HepG2 (cell line): ENCODE measurements around the gene TPPP2. TPM values are rescaled to one million over a fixed set of nuclear protein-coding genes. Genes with fewer than 3 reads are reported as not detected.

Experiments
- CSRNP1 ChIP-seq: sonication (generic); formaldehyde crosslinking; IDR thresholded peaks from 2 replicates; pipeline ENCODE4 v1.8.1; 2023; ENCODE audit warnings: mild to moderate bottlenecking, missing genetic modification reagents
- DR1 ChIP-seq: sonication (generic); formaldehyde crosslinking; IDR thresholded peaks from 2 replicates; pipeline ENCODE4 v1.8.0; 2021; ENCODE audit warnings: mild to moderate bottlenecking, missing genetic modification reagents, inconsistent platforms
- EHMT2 ChIP-seq: fragments of 200-600 bp; sonication (generic); IDR thresholded peaks from 2 replicates; pipeline ENCODE4 v1.7.0; 2017; ENCODE audit warnings: antibody characterized with exemption, low read depth, low read length, borderline replicate concordance
- FOXM1 ChIP-seq: sonication (generic); formaldehyde crosslinking; IDR thresholded peaks from 2 replicates; pipeline ENCODE4 v1.5.0; 2020; ENCODE audit warnings: missing genetic modification reagents
- HOMEZ ChIP-seq: IDR thresholded peaks from 2 replicates; pipeline ENCODE4 v1.6.1; 2016; ENCODE audit warnings: low read depth
- MYC ChIP-seq: sonication (generic); formaldehyde crosslinking; IDR thresholded peaks from 2 replicates; pipeline ENCODE4 v1.9.0; 2021; ENCODE audit warnings: missing genetic modification reagents, borderline replicate concordance
- MYPOP ChIP-seq: sonication (generic); formaldehyde crosslinking; IDR thresholded peaks from 2 replicates; pipeline ENCODE4 v1.8.1; 2023; ENCODE audit warnings: mild to moderate bottlenecking, moderate library complexity, missing genetic modification reagents
- NFE2 ChIP-seq: sonication (generic); formaldehyde crosslinking; IDR thresholded peaks from 2 replicates; pipeline ENCODE4 v1.4.0; 2020; ENCODE audit warnings: missing genetic modification reagents
- PHF5A ChIP-seq: IDR thresholded peaks from one replicate; pipeline ENCODE4 v1.6.1; 2018; ENCODE audit warnings: low read depth, missing genetic modification reagents; ENCODE audit not compliant: unreplicated experiment
- RFXAP ChIP-seq: sonication (generic); formaldehyde crosslinking; IDR thresholded peaks from 2 replicates; pipeline ENCODE4 v1.4.0; 2020; ENCODE audit warnings: missing genetic modification reagents, borderline replicate concordance
- SIX1 ChIP-seq: sonication (generic); formaldehyde crosslinking; IDR thresholded peaks from 2 replicates; pipeline ENCODE4 v1.4.0; 2020; ENCODE audit warnings: missing genetic modification reagents, borderline replicate concordance
- SMYD3 ChIP-seq: sonication (generic); formaldehyde crosslinking; IDR thresholded peaks from 2 replicates; pipeline ENCODE4 v1.8.1; 2023; ENCODE audit warnings: mild to moderate bottlenecking, missing genetic modification reagents
- ZBTB20 ChIP-seq: sonication (generic); formaldehyde crosslinking; IDR thresholded peaks from 2 replicates; pipeline ENCODE4 v1.8.1; 2023; ENCODE audit warnings: missing genetic modification reagents, low read depth, mild to moderate bottlenecking, borderline replicate concordance
- ZBTB25 ChIP-seq: IDR thresholded peaks from 2 replicates; pipeline ENCODE4 v1.6.1; 2018; ENCODE audit warnings: missing genetic modification reagents
- ZBTB46 ChIP-seq: sonication (generic); formaldehyde crosslinking; IDR thresholded peaks from 2 replicates; pipeline ENCODE4 v1.4.0; 2020; ENCODE audit warnings: mild to moderate bottlenecking, missing genetic modification reagents, borderline replicate concordance
- ZBTB7A ChIP-seq: sonication (generic); formaldehyde crosslinking; IDR thresholded peaks from 2 replicates; pipeline ENCODE4 v1.8.0; 2022; ENCODE audit warnings: mild to moderate bottlenecking, missing genetic modification reagents
- ZNF414 ChIP-seq: sonication (generic); formaldehyde crosslinking; IDR thresholded peaks from 2 replicates; pipeline ENCODE4 v1.5.0; 2020; ENCODE audit warnings: missing genetic modification reagents
- ZNF530 ChIP-seq: sonication (generic); formaldehyde crosslinking; IDR thresholded peaks from 2 replicates; pipeline ENCODE4 v1.5.0; 2020; ENCODE audit warnings: low read depth, mild to moderate bottlenecking, missing genetic modification reagents
- ZNF781 ChIP-seq: sonication (generic); formaldehyde crosslinking; IDR thresholded peaks from 2 replicates; pipeline ENCODE4 v1.5.1; 2020; ENCODE audit warnings: borderline replicate concordance, mild to moderate bottlenecking, missing genetic modification reagents; ENCODE audit errors: not compliant biosample characterization
- polyA plus RNA-seq, 8 experiments: library from polyadenylated mRNA; depleted of rRNA in 3 of 8; stranded (reverse) in 7 of 8; unstranded in 1 of 8; fragments of >200 nt; fragmentation: Illumina TruSeq in 4 of 8; extraction: Trizol in 4 of 8; gene quantifications; 2 replicates each; pipeline versions ENCODE4 v1.2.1 to v1.2.3, GENCODE V29; 2011 to 2016; ENCODE audit warnings: low read depth in 4 of 8, missing spikeins in 1 of 8, mixed read lengths in 1 of 8; ENCODE audit not compliant: insufficient read depth in 1 of 8
- total RNA-seq, 5 experiments: library from RNA; depleted of rRNA; stranded (reverse); fragments of >200 nt; fragmentation: Illumina TruSeq; extraction: Trizol; gene quantifications; 2 replicates each; pipeline ENCODE4 v1.2.3, GENCODE V29; 2016; ENCODE audit warnings: low read depth in 1 of 5

TPPP2 gene
- total and polyA plus RNA-seq, 2 of the 13 experiments (the other 11 are each of a cell fraction or from before 2014, with no cell fraction given), result 0.58 to 4.2 TPM

- TF ChIP-seq MYC (CRISPR knock-in tag) (peak; percentile 21; the same call in 1 of the 2 replicates), DR1 (no peak), SIX1 (CRISPR knock-in tag) (no peak), FOXM1 (CRISPR knock-in tag) (no peak), ZNF530 (CRISPR knock-in tag) (no peak), ZBTB7A (CRISPR knock-in tag) (peak; percentile 32; the same call in 1 of the 2 replicates), RFXAP (CRISPR knock-in tag) (0 out of 2 replicates have a peak, but pooled peaks have one; percentile 50), EHMT2 (no peak), ZBTB20 (CRISPR knock-in tag) (0 out of 2 replicates have a peak, but pooled peaks have one; percentile 46), SMYD3 (CRISPR knock-in tag) (no peak), CSRNP1 (CRISPR knock-in tag) (no peak), MYPOP (no peak; the same call in 1 of the 2 replicates), NFE2 (CRISPR knock-in tag) (no peak), ZNF781 (CRISPR knock-in tag) (peak; percentile 50), ZBTB25 (CRISPR knock-in tag) (no peak), PHF5A (CRISPR knock-in tag) (no peak), ZBTB46 (no peak), ZNF414 (CRISPR knock-in tag) (0 out of 2 replicates have a peak, but pooled peaks have one; percentile 35), HOMEZ (CRISPR knock-in tag) (peak; percentile 29; the same call in 1 of the 2 replicates)
Observed at GRCh38 chr14:21068521-21069387, 38.7 kb downstream of the TPPP2 start (continued).
